Prostate gland (tissue), 2 donors: Measurements from ENCODE around the gene EMP1. TPM values are rescaled to one million over a fixed set of nuclear protein-coding genes. Genes with fewer than 3 reads are reported as not detected.

Experiments used
- DNase-seq: peaks from one replicate; pipeline ENCODE4 v3.0.0-alpha.2; 2019; ENCODE audit warnings: low spot score
- H3K27ac ChIP-seq, 2 donors: fragments of 200-600 bp; sonication (generic); 2 replicates each; pipeline ENCODE4 v1.5.1; 2017 to 2019
- H3K27me3 ChIP-seq: fragments of 200-600 bp; sonication (generic); replicated peaks from 2 replicates; pipeline ENCODE4 v1.5.1; 2019; ENCODE audit not compliant: insufficient read depth
- H3K36me3 ChIP-seq, 2 donors: fragments of 200-600 bp; sonication (generic); 1 replicate in 1 of 2; 2 replicates in 1 of 2; pipeline versions ENCODE4 v1.5.1 to v1.8.1; 2017 to 2019
- H3K4me1 ChIP-seq: fragments of 200-600 bp; sonication (generic); replicated peaks from 2 replicates; pipeline ENCODE4 v1.5.1; 2019
- H3K4me3 ChIP-seq, 2 donors: fragments of 200-600 bp; sonication (generic); 2 replicates each; pipeline ENCODE4 v1.5.1; 2017 to 2019
- H3K9me3 ChIP-seq: fragments of 200-600 bp; sonication (generic); 2 replicates; pipeline ENCODE4 v1.5.1; 2017
- CTCF ChIP-seq, 4 experiments: fragments of 200-600 bp in 2 of 4; fragments of 450-650 bp in 2 of 4; sonication (generic) in 2 of 4; IDR thresholded peaks; 1 replicate in 3 of 4; 2 replicates in 1 of 4; pipeline ENCODE4 v1.5.1; 2016 to 2019; ENCODE audit warnings: antibody characterized with exemption in 4 of 4, mild to moderate bottlenecking in 2 of 4, moderate library complexity in 2 of 4
- POLR2A ChIP-seq: fragments of 450-650 bp; IDR thresholded peaks from one replicate; pipeline ENCODE4 v1.6.1; 2016; ENCODE audit warnings: antibody characterized with exemption, mild to moderate bottlenecking
- POLR2AphosphoS5 ChIP-seq: sonication (generic); formaldehyde crosslinking; IDR thresholded peaks from one replicate; pipeline ENCODE4 v1.6.1; 2017; ENCODE audit warnings: antibody characterized with exemption
- WGBS: methylation state at CpG from one replicate; pipeline ENCODE4 v1.1.5; 2018; 5-methylcytosine and 5-hydroxymethylcytosine counted together
- intact Hi-C: fragments of 100-400 bp; cut with DNase I; formaldehyde crosslinking; loops from one replicate; pipeline ENCODE4 v1.14.2; 2022
- total RNA-seq, 2 donors: library from RNA; depleted of rRNA; stranded (reverse); fragments of >200 nt; gene quantifications; one replicate each; pipeline ENCODE4 v1.1.0, GENCODE V29; 2016

Gene EMP1
- total RNA-seq, 2 donors from 2014 or later, result 38.9 to 71.6 TPM

GRCh38 chr12:13165617-13166041 is 30.9 kb upstream of the EMP1 start:
- 10% methylated on average over 3 of the region's 3 CpGs for WGBS
- H3K4me3 ChIP-seq, result no peak overlapping the region
- H3K27me3 ChIP-seq, result no peaks in the 10 kb centered on the region
- no peaks in the 10 kb centered on the region for H3K36me3 ChIP-seq
- no peaks in the 10 kb centered on the region for H3K9me3 ChIP-seq
- TF ChIP-seq POLR2A (no peak), POLR2AphosphoS5 (peak; percentile 83)
- H3K27ac ChIP-seq, result peak overlapping the region in 1 of 2 donors; percentile 9
- intact Hi-C loops, result no loop called here
- peak; percentile 86 for DNase-seq
- no peaks in the 10 kb centered on the region for H3K4me1 ChIP-seq

- no peaks in the 10 kb centered on the region for H3K36me3 ChIP-seq
- intact Hi-C loops, result no loop called here
- DNase-seq, result no peak
- TF ChIP-seq POLR2A (no peak), CTCF (IDR thresholded peaks at IDR 0.05) (no peak), POLR2AphosphoS5 (no peak)
- no peak overlapping the region for H3K4me3 ChIP-seq
- no peak overlapping the region for H3K27ac ChIP-seq
- H3K27me3 ChIP-seq, result no peaks in the 10 kb centered on the region
- no peaks in the 10 kb centered on the region for H3K4me1 ChIP-seq
- 97% methylated on average over 3 of the region's 3 CpGs for WGBS
- H3K9me3 ChIP-seq, result no peaks in the 10 kb centered on the region
These were observed 29.3 kb upstream of the EMP1 start for GRCh38 chr12:13167226-13167625.

GRCh38 chr12:13167906-13168305 is 28.6 kb upstream of the EMP1 start:
- no peak for TF ChIP-seq POLR2AphosphoS5
- TF ChIP-seq CTCF (IDR thresholded peaks at IDR 0.05), result no peak
- no peak for TF ChIP-seq POLR2A
- 96% methylated on average over 4 of the region's 4 CpGs for WGBS
- Histone ChIP-seq H3K27me3 (no peaks in the 10 kb centered on the region), H3K36me3 (no peaks in the 10 kb centered on the region), H3K27ac (no peak overlapping the region), H3K4me3 (no peak overlapping the region), H3K4me1 (no peaks in the 10 kb centered on the region), H3K9me3 (no peaks in the 10 kb centered on the region)
- intact Hi-C loops, result no loop called here
- no peak for DNase-seq

GRCh38 chr12:13169272-13169671 is 27.3 kb upstream of the EMP1 start:
- H3K4me3 ChIP-seq, result no peak overlapping the region
- no peaks in the 10 kb centered on the region for H3K36me3 ChIP-seq
- no peaks in the 10 kb centered on the region for H3K27me3 ChIP-seq
- no peaks in the 10 kb centered on the region for H3K4me1 ChIP-seq
- TF ChIP-seq POLR2A, result no peak
- TF ChIP-seq POLR2AphosphoS5, result no peak
- no peak for TF ChIP-seq CTCF (IDR thresholded peaks at IDR 0.05)
- no peaks in the 10 kb centered on the region for H3K9me3 ChIP-seq
- WGBS, result 74% methylated on average over 1 of the region's 1 CpG
- H3K27ac ChIP-seq, result no peak overlapping the region
- intact Hi-C loops, result no loop called here
- DNase-seq, result no peak

GRCh38 chr12:13170892-13171490 is 25.5 kb upstream of the EMP1 start:
- no peak for DNase-seq
- Histone ChIP-seq H3K4me1 (no peaks in the 10 kb centered on the region), H3K4me3 (no peak overlapping the region), H3K9me3 (no peaks in the 10 kb centered on the region), H3K27me3 (no peaks in the 10 kb centered on the region), H3K36me3 (no peaks in the 10 kb centered on the region), H3K27ac (no peak overlapping the region)
- TF ChIP-seq POLR2AphosphoS5 (no peak), POLR2A (no peak), CTCF (IDR thresholded peaks at IDR 0.05) (no peak)
- WGBS, result 93% methylated on average over 4 of the region's 4 CpGs
- intact Hi-C loops, result no loop called here
